CD4-positive, alpha-beta T cell treated with Interleukin-1 beta for 1 hour (primary cell): ENCODE measurements around the gene ADAM12.
"Not testable (repeated sequence)": the region's sequence is repeated elsewhere in the genome, so short reads cannot be mapped to it uniquely, and the experiment has no call there.

ENCODE experiments used
- DNase-seq, 2 donors: peaks; one replicate each; pipeline ENCODE4 v3.0.0-alpha.2; 2020 to 2022

The ADAM12 gene

GRCh38 chr10:126208726-126209302 is 179.5 kb downstream of the ADAM12 start:
- no peak for DNase-seq

GRCh38 chr10:126207851-126208250 is 180.4 kb downstream of the ADAM12 start:
- no peak for DNase-seq

- DNase-seq: no peak
Measured at GRCh38 chr10:126207313-126207771, 180.9 kb downstream of the ADAM12 start.

GRCh38 chr10:126205486-126206205 is 182.6 kb downstream of the ADAM12 start:
- DNase-seq: no peak

GRCh38 chr10:126204320-126204719 is 184.0 kb downstream of the ADAM12 start:
- DNase-seq: no peak

- DNase-seq: no peak
Measured at GRCh38 chr10:126203746-126204145, 184.5 kb downstream of the ADAM12 start.

- no peak for DNase-seq
Measured at GRCh38 chr10:126201603-126202002, 186.7 kb downstream of the ADAM12 start.

- DNase-seq: no peak
Measured at GRCh38 chr10:126199221-126199998, 188.9 kb downstream of the ADAM12 start.

- no peak for DNase-seq
Measured at GRCh38 chr10:126198681-126199080, 189.6 kb downstream of the ADAM12 start.

GRCh38 chr10:126197036-126197543 is 191.2 kb downstream of the ADAM12 start:
- no peak for DNase-seq

GRCh38 chr10:126196281-126196680 is 192.0 kb downstream of the ADAM12 start:
- no peak for DNase-seq

- DNase-seq: no peak
Measured at GRCh38 chr10:126191192-126191591, 197.1 kb downstream of the ADAM12 start.

- DNase-seq: no peak
Measured at GRCh38 chr10:126188679-126189200, 199.5 kb downstream of the ADAM12 start.

- no peak for DNase-seq
Measured at GRCh38 chr10:126187399-126187798, 200.9 kb downstream of the ADAM12 start.

- DNase-seq: no peak
Measured at GRCh38 chr10:126186766-126187165, 201.5 kb downstream of the ADAM12 start.

- no peak for DNase-seq
Measured at GRCh38 chr10:126185676-126186447, 202.4 kb downstream of the ADAM12 start.

- DNase-seq: no peak
Measured at GRCh38 chr10:126181626-126182025, 206.7 kb downstream of the ADAM12 start.

- DNase-seq: no peak
Measured at GRCh38 chr10:126179637-126180036, 208.6 kb downstream of the ADAM12 start.

- DNase-seq: no peak
Measured at GRCh38 chr10:126177417-126178030, 210.8 kb downstream of the ADAM12 start.

- DNase-seq: no peak
Measured at GRCh38 chr10:126175641-126176262, 212.5 kb downstream of the ADAM12 start.

GRCh38 chr10:126172755-126173154 is 215.5 kb downstream of the ADAM12 start:
- not testable (repeated sequence) for DNase-seq

- no peak for DNase-seq
Measured at GRCh38 chr10:126171555-126171954, 216.7 kb downstream of the ADAM12 start.
